GM23248 (cell line): Measurements from ENCODE around the gene SLITRK3.

ENCODE experiments used
- EZH2 ChIP-seq: fragments of 200-600 bp; sonication (generic); IDR thresholded peaks from 2 replicates; pipeline ENCODE4 v1.6.1; 2018; ENCODE audit warnings: antibody characterized with exemption, mild to moderate bottlenecking; ENCODE audit not compliant: insufficient read depth, poor library complexity, severe bottlenecking
- EZH2phosphoT487 ChIP-seq: fragments of 200-600 bp; sonication (generic); IDR thresholded peaks from 2 replicates; pipeline ENCODE4 v1.6.1; 2018; ENCODE audit warnings: antibody characterized with exemption, moderate library complexity, mild to moderate bottlenecking, low read depth; ENCODE audit not compliant: insufficient read depth

DNA sequence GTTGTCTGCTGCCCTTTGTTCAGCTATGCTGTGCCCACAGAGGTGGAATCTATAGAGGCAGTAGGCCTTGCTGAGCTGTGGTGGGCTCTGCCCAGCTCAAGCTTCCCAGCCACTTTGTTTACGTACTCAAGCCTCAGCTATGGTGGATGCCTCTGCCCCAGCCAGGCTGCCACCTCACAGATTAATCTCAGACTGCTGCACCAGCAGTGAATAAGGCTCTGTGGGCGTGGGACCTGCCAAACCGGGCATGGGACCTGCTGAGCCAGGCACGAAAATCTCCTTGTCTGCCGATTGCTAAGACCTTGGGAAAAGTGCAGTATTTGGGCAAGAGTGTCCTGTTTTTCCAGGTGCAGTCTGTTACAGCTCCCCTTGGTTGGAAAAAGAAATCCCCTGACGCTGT is 26.8 kb downstream of the SLITRK3 start:
- TF ChIP-seq EZH2 (no peak), EZH2phosphoT487 (no peak)
